Stimulated activated CD4-positive, alpha-beta T cell treated with anti-CD3 and anti-CD28 coated beads, Interleukin-15, amount 100 ng/mL, for 24 hours (primary cell): ENCODE data around the gene BDKRB2.

Source experiments
- DNase-seq: peaks from one replicate; pipeline ENCODE4 v3.0.0-alpha.2; 2020

Gene BDKRB2

DNA sequence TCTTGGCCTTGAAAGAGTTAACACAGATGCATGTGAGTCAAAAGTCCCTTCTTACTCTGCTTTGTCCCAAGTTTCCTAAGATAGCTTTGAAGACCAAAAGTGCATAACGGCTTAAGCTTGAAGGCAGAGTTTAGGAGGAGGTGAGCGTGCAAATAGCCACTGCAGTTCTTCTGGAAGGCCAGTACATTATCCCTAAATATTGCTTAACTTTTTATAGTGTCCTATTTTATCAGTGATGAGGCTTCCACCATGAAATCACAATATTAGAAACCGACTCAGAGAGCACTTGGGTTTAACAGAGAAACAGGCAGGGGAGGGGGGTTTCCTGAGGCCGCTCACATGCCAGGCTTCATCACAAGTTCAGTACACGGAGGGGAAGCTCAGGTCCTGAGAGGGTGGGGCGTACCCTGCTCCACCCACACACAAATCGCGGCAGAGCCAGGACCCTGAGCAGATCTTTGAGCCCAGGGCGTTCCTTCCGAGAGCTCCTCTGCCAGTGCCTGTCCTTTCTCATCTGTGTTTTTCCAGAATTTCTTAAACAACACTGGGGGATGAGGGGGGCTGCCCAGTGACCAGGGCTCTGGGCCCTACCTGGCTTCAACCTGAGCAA lies 26.8 kb upstream of the BDKRB2 start:
- DNase-seq = peak; percentile 25

DNA sequence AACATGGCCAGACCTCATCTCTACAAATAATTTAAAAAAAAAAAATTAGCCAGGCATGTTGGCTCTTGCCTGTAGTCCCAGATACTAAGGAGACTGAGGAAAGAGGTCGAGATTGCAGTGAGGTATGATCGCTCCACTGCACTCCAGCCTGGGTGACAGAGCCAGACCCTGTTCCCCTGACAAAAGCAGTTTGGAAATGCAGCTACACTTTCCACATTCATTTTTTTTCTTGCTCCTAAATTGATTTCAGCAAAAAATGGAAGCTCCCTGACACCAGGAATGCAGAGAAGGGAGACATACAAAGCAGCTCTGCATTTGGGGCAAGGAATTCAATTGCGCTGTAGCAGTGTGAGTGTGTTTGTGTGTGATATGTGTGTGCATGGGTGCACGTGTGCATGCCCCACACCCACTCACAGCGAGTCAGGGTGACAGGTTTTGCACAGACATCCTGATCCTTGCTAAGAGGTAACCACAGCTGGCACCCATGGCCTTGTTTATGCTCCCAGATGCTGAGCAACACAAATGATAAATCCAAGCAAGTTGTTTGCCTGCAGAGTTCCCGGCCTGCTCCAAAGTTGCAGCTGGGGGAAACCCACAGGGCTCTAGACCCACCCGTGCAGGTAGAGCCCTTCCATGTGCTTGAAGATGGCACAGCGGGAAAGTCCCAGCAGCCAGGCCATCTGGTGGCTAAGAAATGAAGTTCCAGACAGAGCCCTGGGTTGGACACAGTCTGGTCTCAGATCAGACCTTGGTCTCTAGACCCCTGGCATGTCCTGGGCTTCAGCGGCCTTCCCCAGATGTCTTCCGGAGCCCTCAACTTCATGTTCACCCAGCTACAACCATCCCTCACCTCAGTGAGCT lies 25.9 kb upstream of the BDKRB2 start:
- DNase-seq = no peak

DNA sequence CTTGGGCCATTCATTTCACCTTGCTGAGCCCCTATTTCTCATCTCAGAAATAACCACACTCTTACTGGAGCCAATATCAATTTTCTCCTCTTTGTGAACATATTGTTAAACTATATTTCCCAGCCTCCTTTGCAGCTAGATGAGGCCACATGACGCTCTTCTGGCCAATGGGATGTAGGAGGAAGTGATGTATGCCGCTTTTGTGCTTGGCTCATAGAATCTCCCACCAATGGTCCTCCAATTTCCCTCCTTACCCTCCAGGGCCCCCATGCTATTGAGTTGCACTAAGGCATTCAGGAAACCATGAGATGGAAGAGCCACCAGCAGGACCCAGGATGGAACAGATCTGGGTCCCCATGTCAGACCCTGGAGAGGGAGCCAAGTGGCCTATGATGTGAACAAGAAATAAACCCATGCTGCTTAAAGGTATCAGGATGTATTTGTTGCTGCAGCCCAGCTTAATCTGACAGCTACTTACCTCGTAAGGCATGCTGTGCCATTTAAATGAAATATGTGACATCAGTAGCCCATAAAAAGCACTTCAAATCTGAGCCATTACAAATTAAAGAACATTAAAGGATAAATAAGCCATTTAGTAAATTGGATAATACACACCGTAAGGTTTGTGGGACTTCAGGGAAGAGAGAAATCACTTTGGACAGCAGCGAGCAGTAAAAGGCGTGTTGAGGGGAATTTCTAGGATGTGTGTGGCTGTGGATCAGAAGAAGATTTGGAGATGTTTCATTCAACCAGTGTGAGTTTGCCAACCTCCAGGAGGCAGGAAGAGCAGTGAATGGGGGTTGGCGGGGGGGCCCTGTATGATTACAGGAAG lies 24.4 kb upstream of the BDKRB2 start:
- no peak for DNase-seq

DNA sequence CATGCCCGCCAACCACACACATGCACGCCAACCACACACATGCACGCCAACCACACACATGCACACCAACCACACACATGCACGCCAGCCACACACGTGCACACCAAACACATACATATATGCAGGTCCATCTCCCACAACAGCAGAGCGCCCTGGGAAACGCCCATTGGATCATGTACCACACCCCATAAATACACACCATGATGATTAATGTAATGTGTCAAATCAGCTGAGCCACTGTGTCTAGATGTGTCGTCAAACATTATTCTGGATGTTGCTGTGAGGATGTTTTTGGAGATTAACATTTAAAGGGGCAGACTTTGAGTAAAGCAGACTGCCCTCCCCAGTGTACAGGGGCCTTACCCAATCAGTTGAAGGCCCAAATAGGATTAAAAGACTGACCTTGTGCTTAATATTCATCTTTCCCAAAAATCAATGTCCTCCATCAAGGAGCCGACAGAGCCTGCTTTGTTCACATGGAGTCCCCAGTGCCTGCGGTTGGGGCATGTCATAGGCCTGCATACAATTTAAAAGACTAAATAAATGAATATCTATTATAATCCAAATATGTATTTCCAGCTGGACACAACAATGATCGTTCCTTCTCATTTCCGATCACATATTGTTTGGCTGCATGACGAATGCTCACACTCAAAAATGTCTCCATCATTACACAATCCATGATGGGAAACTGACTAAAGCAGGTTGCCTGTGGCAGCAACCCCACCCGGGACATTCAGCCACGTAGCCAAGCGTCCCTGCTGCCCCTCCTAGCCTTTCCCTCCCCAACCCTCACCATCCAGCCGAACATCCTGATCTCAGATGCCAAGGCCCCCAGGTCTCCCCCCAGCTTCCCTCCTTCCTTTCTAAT lies 23.2 kb upstream of the BDKRB2 start:
- no peak for DNase-seq

DNA sequence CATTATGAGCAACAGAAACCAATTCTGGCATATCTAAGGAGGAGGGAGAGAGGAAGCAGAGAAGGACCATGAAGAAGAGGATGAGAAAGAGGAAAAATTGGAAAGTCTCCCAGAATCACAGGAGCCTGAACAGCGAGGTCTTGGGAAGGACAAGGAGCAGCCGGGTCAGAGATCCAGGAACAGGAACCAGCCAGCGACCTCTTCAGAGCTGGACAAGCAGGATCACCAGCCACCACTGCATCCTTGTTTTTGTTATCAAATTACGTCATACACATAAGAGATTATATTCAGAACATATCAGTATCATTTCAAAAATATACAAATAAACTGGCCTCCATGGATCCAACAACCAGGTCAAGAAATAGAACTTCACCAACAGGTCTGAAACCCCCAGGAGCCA lies 22.1 kb upstream of the BDKRB2 start:
- no peak for DNase-seq

DNA sequence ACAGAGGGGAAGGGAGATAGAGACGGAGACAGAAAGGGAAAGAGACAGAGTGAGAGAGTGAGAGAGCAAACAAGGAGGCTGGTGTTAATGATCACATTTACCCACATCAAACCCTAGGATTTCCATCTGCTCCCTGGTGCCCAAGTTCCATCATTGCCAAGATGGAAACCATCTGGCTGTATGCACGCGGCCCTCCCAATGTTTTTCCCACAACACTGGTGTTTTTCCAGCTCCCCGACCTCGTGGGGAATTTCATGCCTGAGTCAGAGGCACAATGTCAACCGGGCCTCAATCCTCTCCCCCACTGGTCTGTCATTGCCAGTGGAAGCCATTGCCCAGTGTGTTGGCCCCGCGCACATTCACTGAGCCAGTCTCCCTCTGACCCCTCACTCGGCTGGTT lies 19.9 kb upstream of the BDKRB2 start:
- DNase-seq = no peak

DNA sequence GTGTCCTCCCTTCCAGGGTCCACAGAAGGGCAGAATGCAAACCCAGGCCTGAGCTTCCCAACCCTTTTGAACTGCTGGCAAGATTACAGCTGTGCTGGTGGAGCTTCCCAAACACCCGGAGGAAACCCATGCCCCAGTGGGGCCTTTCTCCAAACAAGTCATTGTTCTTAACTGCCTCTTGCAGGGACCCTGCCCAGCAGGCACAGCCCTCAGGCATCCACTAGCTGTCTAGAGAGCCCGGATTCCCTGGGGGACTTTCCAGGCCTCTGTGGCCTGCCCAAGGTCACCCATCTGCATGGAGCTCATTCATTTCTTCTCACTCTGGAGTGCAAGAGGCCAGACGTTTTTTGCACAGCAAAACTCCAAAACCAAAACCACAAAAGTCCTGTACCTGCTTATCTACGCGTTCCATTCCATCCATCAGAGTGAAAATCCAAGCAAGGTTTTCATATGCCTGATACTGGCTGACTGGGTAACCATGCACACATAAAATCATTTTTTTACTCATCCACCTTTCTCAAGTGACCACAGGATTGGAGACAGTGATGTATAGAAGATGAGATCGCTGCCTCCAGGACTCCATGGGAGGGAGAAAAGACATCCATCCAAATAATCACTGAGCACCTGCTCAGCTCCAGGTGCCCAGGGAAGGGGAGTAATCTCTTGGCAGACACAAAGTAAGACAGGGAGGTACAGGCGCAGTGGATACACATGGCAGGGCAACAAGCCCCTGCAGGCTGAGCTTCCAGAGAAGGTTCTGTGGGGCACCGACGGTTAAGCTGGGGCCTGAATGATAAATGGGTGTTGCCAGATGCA lies 17.2 kb upstream of the BDKRB2 start:
- DNase-seq = no peak

DNA sequence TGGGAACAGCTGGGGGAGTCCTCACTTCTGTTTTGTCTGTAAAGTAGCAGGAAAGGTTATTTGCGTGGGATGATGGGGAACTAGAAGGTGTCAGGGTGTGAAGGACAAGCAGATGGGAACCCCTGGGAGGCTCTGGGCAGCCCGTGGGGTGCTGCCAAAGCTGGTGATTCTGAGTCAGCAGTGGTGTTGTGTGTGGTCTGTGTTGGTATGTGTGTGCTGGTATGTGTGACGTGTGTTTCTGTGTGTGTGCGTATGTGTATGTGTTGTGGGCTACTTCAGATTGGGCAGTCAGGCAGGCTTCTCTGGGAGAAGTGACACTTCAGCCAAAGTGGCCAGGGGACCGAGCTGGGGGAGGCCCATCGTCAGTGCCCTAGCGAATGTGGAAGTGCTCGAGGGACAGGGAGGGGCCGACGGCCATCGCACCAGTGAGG lies 15.3 kb upstream of the BDKRB2 start:
- DNase-seq = no peak

DNA sequence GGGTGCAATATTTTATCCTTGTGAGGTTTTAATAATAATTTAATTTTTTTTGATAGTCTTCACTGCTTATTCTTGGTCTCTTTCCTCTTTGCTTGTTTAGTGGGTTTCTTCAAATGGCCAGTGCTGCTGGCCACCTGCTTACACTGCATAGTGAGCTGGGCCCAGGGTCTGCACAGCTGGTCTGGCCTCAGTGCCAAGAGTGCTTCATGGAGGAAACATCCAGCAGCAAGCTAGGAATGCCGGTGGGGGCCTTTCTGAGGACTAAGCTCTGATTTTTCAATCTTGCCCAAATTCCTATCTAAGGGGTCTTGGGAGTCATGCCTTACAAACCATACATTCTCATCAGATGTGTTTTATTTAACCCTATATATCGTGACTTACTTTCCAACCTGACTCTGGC lies 13.3 kb upstream of the BDKRB2 start:
- no peak for DNase-seq

DNA sequence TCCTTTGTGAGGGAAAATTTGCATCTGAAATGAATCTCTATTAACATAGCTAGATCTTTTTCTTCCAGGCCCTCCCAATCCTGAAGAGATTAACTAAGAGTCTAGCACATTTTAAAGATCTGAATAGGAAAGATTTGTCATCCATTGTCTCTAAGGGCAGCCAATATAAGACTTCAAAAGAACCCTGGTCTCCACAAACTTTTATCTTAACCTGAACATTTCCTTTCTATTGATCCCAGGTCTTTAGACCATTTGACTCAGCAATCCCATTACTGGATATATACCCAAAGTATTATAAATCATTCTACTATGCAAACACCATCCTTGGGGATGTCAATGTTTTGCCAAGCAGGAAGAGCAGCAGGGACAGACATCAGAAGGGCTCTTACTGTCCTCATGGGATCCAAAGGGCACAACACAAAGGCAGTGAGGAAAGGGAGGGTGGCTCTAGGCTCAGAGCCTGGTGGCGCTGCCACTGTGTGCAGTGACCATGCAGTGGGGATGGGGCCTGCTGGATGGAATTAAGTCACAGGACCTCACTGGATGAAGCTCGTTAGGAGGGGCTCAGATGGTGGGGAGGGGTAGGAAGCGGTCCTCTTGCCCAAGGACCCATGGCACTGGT lies 12.7 kb upstream of the BDKRB2 start:
- no peak for DNase-seq

DNA sequence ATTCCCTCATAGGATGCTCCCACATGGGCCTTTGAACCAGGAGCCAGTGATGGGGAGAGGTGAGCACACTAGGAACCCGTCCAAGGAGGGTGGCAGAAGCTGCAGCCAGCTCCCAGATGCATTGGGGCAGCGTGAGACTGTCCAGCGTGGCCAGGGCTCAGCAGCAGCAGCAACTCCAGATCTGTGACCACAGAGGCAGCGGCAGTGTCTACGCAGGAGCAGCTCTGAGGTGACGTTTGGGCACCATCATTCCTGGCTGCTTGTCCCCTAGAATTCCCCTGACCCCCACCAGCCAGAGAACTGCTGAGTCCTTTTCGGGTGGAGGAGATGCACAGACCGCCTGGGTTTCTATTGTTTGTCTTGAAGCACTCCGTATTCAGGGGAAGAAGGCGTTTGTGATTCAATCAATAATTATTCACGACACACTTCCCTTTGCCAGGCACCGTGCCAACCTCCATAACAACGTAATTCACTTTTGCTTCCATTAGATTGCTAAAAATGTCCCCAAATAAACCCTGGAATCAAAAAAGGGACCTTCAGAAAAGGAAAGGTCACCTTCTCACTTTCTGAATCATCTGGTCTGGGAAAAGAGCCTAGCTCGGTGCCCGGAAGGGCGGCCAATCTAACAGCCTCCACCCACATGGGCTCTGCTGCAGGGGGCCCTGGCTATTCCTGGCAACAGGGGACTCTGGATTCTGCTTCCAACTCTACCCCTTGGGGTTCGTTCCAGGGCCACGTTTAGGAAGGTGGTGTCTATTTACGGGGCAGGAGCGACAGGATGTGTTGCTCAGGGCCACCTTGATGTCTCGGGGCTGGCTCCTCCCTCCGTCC lies 11.4 kb upstream of the BDKRB2 start:
- DNase-seq = no peak

DNA sequence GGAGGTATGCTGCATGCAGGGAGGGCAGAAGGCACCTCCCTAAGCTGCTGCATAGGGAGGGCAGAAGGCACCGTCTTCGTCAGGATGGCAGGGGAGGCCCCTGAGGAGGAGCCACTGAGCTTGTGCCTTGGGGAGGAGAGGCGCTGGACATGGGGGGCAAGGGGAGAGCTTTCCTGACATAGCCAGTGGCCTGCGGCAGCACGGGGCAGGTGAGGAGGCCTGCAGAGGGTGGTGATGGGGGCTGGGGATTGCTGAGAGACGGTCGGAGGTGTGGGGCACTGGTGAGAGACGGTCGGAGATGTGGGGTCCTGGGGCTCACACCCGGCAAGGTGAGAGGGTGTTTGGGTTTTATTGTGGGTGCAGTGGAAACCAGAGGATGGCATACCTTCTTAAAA lies 10.4 kb upstream of the BDKRB2 start:
- DNase-seq = no peak

DNA sequence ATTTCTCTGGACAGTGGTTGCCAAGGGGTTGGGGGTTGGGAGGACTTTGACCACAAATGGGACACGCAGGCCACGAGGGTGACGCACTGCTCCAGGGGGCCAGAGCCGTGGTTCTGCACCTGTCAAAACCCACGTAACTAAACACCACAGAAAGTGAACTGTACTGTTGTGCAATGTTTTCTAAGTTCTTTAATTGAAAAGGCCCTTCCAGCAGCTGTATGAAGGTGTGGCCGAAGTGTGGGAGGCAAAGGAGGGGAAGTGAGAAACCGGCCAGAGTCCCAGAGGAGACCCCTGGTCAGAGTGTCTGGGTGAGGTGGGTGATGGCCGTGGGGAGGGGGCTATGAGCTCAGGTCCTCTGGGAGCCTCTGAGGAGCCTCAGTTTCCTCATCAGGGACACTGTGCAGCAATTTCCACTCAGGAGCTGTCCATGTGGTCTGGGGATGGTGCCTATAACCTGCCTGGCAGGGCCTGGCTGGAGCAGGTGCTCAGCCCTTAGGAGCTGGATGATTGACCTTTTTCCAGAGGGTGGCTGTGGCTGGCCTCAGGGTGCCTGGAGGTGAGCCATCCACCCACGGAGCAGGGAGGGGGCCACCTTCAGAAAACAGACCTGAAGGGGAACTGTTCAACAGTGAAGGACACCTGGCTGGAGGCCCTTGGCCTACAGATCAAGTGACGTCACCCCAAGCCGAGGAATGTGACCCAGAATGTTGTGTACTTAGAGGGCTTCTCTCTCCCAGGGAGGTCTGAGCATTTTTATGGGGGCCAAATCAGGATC lies 9.8 kb upstream of the BDKRB2 start:
- DNase-seq = no peak

DNA sequence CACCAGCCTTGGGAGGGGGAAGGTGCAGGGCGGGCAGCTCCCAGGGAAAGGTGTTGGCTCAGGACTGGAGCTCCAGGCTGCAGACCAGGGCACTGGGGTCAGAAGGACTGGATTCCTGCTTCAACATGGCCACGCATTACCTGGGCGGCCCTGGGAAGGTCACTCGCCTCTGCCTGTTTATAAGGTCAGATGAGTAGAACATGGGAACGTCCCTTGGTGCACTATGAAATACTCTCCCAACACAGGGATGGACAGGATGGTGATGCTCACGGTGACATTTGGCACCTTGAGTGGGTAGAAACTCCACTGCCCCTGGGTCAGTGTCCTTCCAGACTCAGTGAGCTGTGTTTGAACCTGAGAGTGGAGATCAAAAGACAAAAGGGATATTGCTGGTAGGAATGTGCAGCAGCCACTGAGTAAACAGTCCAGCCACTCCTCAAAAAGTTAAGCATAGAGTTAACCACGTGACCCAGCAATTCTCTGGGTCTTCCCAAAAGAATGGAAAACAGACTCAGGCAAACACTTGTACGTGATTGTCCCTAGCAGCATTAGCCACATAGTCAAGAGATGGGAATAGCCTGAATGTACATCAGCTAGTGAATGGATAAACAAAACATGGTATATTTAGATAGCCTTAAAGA lies 9.1 kb upstream of the BDKRB2 start:
- DNase-seq = no peak

DNA sequence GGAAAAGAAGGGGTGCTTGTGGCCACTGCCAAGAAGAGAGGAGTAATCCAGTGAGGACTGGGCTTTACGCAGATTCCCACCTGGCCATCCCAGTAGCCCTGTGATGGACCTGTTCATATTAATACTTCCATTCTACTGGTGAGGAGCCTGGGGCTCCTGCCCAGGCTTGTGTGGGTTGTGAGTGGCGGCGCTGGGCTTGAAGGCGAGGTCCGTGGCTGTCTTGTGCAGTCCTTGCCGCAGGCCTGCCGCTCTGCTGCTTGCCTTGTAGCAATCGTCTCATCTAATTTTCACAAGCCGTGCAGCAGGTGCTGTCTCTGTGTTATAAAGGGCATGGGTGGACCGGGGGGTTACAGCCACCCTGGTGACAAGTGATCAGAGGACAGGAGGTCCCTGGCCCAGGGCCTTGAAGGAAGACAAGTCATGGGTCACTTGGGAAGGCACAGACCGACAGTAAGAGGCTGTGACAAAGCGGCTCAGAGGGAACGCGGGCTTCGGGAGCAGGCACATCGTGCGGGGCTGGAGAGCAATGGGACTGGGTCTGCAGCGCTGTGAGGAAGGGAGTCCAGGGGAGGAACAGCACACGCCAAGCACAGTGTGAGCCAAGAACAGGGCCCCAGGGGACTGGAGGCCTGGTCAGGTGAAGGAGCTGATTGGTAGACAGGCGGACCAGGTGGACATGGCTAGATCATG lies 7.3 kb upstream of the BDKRB2 start:
- DNase-seq = no peak

DNA sequence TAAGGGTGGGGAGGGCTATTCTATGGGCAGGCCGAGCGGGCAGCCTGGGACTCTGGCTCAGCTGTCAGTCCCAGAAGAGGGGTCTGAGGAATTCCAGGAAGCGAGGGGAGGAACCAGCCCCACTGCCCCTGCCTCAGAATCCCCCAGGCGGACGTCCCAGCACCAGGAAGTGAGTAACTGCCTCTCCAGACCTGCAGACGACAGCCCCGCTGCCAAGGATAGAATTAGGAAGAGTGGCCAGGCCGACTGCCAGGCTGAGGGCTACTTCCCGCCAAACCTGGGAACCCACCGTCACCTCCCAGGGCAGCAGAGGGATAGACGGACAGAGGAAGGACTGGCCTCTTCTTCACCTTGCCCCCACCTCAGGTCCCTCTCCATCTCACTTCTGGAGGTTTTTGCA lies 6.7 kb upstream of the BDKRB2 start:
- no peak for DNase-seq

DNA sequence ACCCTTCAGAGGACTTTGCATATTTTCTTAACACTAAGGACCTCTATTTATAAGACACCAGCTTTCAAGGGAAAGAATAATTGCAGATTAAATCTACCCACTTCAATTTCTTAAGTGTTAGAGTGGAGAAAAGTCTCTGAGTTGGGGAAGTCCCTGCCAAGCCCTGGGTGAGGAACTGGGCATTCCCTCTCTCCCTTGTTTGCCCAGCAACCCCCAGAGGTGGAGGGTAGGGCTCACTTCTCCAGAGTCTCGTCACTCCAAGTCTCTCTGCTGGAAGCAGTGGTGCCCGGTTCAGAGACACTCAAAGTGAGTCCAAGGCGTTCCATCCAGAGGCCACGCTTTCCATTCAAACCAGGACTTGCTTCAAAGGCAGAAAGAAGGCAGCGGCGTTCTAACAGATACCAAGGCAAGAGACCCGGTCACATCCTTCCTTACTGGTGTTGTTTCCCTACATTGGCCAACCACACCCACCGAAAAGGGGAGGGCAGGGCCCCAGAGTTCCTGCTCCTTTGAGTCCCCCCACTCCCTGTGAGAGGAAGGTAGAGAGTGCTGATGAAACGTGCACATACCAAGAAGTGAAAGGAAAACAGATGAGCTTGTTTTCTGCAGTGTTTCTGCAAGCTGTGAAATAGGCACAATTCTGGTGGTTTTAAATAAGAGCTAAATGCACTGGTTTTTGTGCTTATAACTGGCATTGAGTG lies 6.1 kb upstream of the BDKRB2 start:
- DNase-seq = peak; percentile 18

DNA sequence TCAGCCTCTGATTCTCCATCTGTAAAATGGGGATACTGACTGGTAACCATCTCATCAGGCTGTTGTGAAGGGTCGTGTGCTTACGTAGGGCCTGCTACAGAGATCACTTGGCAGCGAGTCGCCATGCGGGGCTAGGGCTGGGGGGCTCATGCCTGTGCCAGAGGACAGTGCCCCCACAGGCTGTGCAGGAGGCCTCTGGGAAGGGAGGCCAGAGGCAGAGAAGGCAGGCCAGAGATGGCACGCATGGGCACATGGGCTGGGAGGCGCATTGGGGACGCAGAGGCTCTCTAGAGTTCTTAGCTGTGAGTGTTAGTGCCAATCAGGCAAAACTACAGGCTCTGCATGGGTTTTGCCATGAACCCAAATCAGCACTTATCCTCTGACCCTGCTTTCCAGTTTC lies 3.5 kb upstream of the BDKRB2 start:
- DNase-seq = no peak
